RWPE2 (cell line): Measurements from ENCODE around the gene PTPRM.

Experiments used
- ATAC-seq: fragments of 200-7000 bp; cut with Tn5 transposase; 3 replicates; pipeline ENCODE4 v1.9.1; 2021; ENCODE audit warnings: low read depth
- DNase-seq: peaks from one replicate; pipeline ENCODE4 v3.0.0-alpha.2; 2020; ENCODE audit warnings: low spot score
- H3K27ac ChIP-seq: fragments of 450-650 bp; 2 replicates; pipeline ENCODE4 v1.5.1; 2017; ENCODE audit warnings: mild to moderate bottlenecking; ENCODE audit not compliant: poor library complexity, severe bottlenecking
- H3K27me3 ChIP-seq: fragments of 250-450 bp; sonication (Bioruptor Pico); 2 replicates; pipeline ENCODE4 v1.5.1; 2021; ENCODE audit warnings: mild to moderate bottlenecking, moderate library complexity; ENCODE audit not compliant: insufficient read depth, poor library complexity, severe bottlenecking
- H3K36me3 ChIP-seq: fragments of 250-450 bp; sonication (Bioruptor Pico); 2 replicates; pipeline ENCODE4 v1.5.1; 2020; ENCODE audit warnings: low read depth, mild to moderate bottlenecking, moderate library complexity
- H3K4me1 ChIP-seq: fragments of 250-450 bp; sonication (Bioruptor Pico); 2 replicates; pipeline ENCODE4 v1.5.1; 2021; ENCODE audit warnings: mild to moderate bottlenecking, moderate library complexity; ENCODE audit not compliant: insufficient read depth, poor library complexity, severe bottlenecking
- H3K4me3 ChIP-seq: fragments of 250-450 bp; sonication (Bioruptor Pico); 2 replicates; pipeline ENCODE4 v1.5.1; 2021; ENCODE audit warnings: mild to moderate bottlenecking, moderate library complexity; ENCODE audit not compliant: severe bottlenecking
- H3K9me3 ChIP-seq: fragments of 250-450 bp; sonication (Bioruptor Pico); 2 replicates; pipeline ENCODE4 v1.5.1; 2021; ENCODE audit warnings: mild to moderate bottlenecking, moderate library complexity; ENCODE audit not compliant: severe bottlenecking
- CTCF ChIP-seq: fragments of 450-650 bp; IDR thresholded peaks from one replicate; pipeline ENCODE4 v1.5.1; 2017; ENCODE audit warnings: mild to moderate bottlenecking, moderate library complexity; ENCODE audit not compliant: poor library complexity, severe bottlenecking

The PTPRM gene

GRCh38 chr18:7657937-7658336 lies 90.8 kb downstream of the PTPRM start:
- Histone ChIP-seq H3K9me3 (no peaks in the 10 kb centered on the region), H3K4me3 (no peak overlapping the region), H3K36me3 (no peaks in the 10 kb centered on the region), H3K4me1 (no peaks in the 10 kb centered on the region), H3K27me3 (no peaks in the 10 kb centered on the region), H3K27ac (no peak overlapping the region)
- no peak for ATAC-seq
- no peak for DNase-seq
- TF ChIP-seq CTCF, result no peak

GRCh38 chr18:7658701-7659100 lies 91.6 kb downstream of the PTPRM start:
- no peak for TF ChIP-seq CTCF
- no peak for ATAC-seq
- H3K36me3 ChIP-seq, result no peaks in the 10 kb centered on the region

GRCh38 chr18:7661207-7661606 lies 94.1 kb downstream of the PTPRM start:
- no peaks in the 10 kb centered on the region for H3K9me3 ChIP-seq
- H3K27ac ChIP-seq, result no peak overlapping the region
- DNase-seq (no peak), ATAC-seq (no peak)
- H3K4me1 ChIP-seq, result no peaks in the 10 kb centered on the region
- no peak overlapping the region for H3K4me3 ChIP-seq
- H3K36me3 ChIP-seq, result no peaks in the 10 kb centered on the region
- H3K27me3 ChIP-seq, result no peaks in the 10 kb centered on the region
- no peak for TF ChIP-seq CTCF

More at GRCh38 chr18:7658701-7659100, 91.6 kb downstream of the PTPRM start:
- H3K27ac ChIP-seq, result no peak overlapping the region
- no peak for DNase-seq
- H3K4me3 ChIP-seq, result no peak overlapping the region
- H3K9me3 ChIP-seq, result no peaks in the 10 kb centered on the region
- H3K27me3 ChIP-seq, result no peaks in the 10 kb centered on the region
- no peaks in the 10 kb centered on the region for H3K4me1 ChIP-seq

- Histone ChIP-seq H3K9me3 (no peaks in the 10 kb centered on the region), H3K27ac (no peak overlapping the region), H3K27me3 (no peaks in the 10 kb centered on the region), H3K36me3 (no peaks in the 10 kb centered on the region), H3K4me3 (no peak overlapping the region), H3K4me1 (no peaks in the 10 kb centered on the region)
- ATAC-seq, result no peak
- DNase-seq, result no peak
- no peak for TF ChIP-seq CTCF
These were observed 95.8 kb downstream of the PTPRM start for GRCh38 chr18:7662866-7663265.

GRCh38 chr18:7663366-7664312 lies 96.5 kb downstream of the PTPRM start:
- H3K4me1 ChIP-seq, result no peaks in the 10 kb centered on the region
- ATAC-seq, result no peak
- no peak for TF ChIP-seq CTCF

More at GRCh38 chr18:7663366-7664312, 96.5 kb downstream of the PTPRM start:
- DNase-seq, result no peak
- Histone ChIP-seq H3K27me3 (no peaks in the 10 kb centered on the region), H3K9me3 (no peaks in the 10 kb centered on the region), H3K4me3 (no peak overlapping the region), H3K36me3 (no peaks in the 10 kb centered on the region), H3K27ac (no peak overlapping the region)
